Measurements from ENCODE around the gene AKAP1.

DNA sequence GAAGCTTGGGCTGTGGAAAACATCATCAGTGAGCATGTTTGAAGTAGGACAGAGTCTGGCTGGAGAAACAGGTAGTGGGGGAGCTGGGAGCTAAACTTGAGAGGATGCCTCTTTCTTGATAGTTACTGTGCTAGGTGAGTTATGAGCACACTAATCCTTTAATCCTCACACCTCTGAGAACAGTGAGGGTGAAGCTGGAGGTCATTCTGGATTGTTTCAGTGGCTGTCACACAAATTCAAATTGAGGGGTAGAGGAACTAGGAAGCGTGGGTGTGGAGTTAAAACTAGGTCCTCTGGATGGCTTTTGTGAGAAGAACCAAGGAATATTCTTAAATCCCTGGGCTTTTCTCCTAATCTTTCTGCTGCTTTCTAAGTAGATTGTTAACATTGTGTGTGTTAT lies 3.3 kb downstream of the AKAP1 start:
- TF ChIP-seq ZNF274 (IDR thresholded peaks at IDR 0.05; ENCODE audit: low read depth, low read length): no peak
- no peak for TF ChIP-seq SUZ12 (IDR thresholded peaks at IDR 0.05; ENCODE audit: extremely low read depth, insufficient read depth, insufficient read length)
- TF ChIP-seq YY1 (IDR thresholded peaks at IDR 0.05; ENCODE audit: insufficient read depth, insufficient read length): no peak

Data from NT2/D1 (cell line).